Epithelial cell of proximal tubule (primary cell): ENCODE data around the gene ZSCAN18. TPM values are rescaled to one million over a fixed set of nuclear protein-coding genes. Genes with fewer than 3 reads are reported as not detected.

Source experiments
- DNase-seq: peaks from one replicate; pipeline ENCODE4 v3.0.0-alpha.2; 2011; ENCODE audit warnings: low read depth
- H3K4me3 ChIP-seq: 2 replicates; pipeline ENCODE4 v1.5.1; 2011; ENCODE audit warnings: low read depth, mild to moderate bottlenecking, low read length
- total RNA-seq: library from RNA; depleted of rRNA; stranded (reverse); fragments of >200 nt; gene quantifications from 2 replicates; pipeline ENCODE4 v1.2.3, GENCODE V29; 2015
- TF ChIP-seq, protein P1 (sequence below): conservative IDR thresholded peaks from 2 replicates; pipeline ENCODE4 v1.5.1; 2012; ENCODE audit warnings: low read depth, mild to moderate bottlenecking, low read length

ZSCAN18 gene
- total RNA-seq, 1 donor from 2014 or later: 40.1 TPM

DNA sequence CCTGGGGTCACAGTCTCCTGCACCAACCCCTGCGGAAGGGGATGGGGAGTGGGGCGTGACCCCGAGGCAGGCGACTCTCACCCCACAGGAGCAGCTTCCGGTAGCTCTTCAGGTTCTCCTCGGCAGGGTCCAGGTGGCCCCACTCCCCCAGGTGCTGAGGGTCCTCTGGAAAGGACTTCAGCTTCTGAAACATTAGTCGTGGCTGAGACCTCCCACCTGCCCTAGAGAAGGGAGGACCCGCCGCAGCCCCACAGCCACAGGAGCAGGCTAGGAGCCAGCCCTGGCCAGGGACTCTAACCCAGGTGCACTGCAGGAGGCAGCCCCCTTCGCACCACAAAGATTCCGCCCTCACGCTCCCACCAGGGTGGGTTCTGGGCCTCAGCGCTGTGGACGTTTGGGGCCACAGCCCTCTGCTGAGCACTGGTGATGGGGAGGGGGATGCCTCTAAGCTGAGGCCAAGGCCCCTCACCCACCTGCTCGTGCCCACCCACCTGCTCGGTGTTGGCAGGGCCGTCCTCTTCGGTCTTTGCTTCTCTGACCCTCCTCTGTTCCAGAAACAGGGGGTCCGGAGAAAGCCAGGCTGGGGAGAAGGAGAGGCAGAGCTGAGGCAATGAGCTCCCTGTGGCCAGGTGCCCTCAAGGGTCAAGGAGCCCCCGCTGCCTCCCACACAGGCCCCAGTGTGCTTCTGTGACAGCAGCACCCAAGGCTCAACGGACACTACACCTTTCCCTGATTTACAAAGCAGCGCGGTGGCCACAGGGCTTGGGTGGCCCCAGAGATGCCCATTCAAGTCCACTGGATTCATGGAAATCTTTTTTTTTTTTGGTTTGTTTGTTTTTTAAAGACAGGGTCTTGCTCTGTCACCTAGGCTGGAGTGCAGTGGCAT, 11.0 kb downstream of the ZSCAN18 start:
- TF ChIP-seq, protein P1, sequence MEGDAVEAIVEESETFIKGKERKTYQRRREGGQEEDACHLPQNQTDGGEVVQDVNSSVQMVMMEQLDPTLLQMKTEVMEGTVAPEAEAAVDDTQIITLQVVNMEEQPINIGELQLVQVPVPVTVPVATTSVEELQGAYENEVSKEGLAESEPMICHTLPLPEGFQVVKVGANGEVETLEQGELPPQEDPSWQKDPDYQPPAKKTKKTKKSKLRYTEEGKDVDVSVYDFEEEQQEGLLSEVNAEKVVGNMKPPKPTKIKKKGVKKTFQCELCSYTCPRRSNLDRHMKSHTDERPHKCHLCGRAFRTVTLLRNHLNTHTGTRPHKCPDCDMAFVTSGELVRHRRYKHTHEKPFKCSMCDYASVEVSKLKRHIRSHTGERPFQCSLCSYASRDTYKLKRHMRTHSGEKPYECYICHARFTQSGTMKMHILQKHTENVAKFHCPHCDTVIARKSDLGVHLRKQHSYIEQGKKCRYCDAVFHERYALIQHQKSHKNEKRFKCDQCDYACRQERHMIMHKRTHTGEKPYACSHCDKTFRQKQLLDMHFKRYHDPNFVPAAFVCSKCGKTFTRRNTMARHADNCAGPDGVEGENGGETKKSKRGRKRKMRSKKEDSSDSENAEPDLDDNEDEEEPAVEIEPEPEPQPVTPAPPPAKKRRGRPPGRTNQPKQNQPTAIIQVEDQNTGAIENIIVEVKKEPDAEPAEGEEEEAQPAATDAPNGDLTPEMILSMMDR: no peak
- no peak for DNase-seq
- no peak overlapping the region for H3K4me3 ChIP-seq

DNA sequence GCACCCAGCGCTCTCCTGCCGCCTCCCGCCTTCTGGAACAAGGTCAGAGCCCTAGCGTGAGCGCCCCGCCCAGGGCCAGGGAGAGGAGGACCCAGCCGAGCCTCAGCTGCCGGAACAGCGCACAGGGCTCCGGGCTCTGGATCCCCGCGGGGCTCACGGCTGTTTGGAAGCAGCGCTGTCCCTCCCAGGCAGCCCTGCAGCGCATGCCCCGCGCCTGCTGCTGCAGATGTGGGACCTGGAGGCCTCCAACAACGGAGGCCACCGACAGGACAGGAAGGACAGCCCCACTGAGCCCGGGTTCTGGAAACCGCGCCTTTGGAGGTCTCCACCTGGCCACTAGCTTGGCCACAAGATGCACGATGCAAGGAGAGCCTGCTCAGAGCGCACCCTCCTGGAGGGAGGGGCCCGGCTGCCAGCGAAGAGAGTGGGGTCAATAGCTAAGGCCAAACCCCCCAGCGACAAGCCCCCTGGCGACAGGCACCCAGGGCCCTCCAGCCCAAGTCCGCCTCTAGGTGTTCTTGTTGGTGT, 12.6 kb downstream of the ZSCAN18 start:
- TF ChIP-seq, protein P1: no peak
- no peak for DNase-seq
- H3K4me3 ChIP-seq: no peak overlapping the region

DNA sequence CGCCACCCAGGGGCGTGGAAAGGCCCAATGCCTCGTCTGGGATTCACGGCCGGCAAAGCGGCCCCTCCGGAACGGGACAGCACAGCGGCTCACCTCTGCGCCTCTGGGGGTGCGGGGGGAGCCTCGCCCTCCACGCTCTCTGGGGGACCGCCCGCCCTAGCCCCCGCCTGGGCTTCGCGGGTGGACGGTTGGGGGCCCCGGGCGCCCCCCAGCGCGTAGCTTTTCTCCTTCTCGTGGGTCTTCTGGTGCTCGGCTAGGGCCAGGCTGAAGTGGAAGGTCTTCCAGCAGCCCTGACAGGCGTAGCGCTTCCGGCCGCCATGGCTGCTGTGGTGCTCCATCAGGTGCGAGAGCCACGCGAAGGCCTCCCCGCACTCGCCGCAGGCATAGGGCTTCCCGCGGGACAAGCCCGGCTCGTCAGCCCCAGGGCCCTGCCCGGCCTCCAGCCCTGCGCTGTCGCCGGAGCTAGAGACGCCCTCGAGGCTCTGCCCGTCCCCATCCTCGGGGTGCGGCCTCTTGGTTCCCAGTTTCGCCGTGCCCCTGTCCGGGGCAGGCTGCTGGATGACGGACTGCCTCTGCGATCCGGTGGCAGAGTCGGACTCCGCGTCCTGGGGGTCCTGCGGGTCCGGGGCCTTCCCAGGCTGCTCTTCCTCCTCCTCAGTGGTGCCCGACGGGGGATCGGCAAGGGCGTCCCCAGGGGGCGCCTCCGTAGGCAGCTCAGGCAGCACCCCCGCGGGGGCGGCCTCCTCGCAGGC, 13.3 kb downstream of the ZSCAN18 start:
- TF ChIP-seq, protein P1: no peak
- no peak overlapping the region for H3K4me3 ChIP-seq
- DNase-seq: no peak

DNA sequence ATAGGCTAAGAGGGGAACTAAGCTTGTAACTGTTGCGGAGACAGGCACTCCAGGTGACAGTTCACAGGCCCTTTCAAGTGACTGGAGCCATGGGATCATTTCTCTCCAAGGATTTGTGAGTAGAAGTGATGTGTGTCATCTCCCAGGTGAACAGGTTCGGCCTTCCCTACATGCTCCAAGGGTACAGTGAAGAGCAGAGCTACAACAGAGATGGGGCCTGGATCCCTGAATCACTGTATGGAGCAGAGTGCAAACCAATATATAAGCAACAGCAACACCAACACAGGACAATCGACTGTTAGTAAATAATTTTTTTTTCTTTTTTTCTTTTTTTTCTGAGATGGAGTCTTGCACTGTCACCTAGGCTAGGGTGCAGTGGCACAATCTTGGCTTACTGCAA, 15.0 kb downstream of the ZSCAN18 start:
- H3K4me3 ChIP-seq: no peak overlapping the region
- no peak for DNase-seq
- TF ChIP-seq, protein P1: no peak

DNA sequence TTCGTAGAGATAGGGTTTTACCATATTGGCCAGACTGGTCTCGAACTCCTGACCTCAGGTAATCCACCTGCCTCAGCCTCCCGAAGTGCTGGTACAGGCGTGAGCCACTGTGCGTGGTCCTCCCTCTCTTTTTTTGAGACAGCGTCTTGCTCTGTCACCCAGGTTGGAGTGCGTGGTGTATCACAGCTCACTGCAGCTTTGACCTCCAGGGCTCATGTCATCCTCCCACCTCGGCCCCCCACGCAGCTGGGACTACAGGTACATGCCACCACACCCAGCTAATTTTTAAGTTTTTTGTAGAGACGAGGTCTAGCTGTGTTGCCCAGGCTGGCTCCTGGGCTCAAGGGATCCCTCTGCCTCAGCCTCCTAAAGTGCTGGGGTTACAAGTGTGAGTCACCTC, 18.2 kb downstream of the ZSCAN18 start:
- TF ChIP-seq, protein P1: no peak
- no peak overlapping the region for H3K4me3 ChIP-seq
- no peak for DNase-seq

DNA sequence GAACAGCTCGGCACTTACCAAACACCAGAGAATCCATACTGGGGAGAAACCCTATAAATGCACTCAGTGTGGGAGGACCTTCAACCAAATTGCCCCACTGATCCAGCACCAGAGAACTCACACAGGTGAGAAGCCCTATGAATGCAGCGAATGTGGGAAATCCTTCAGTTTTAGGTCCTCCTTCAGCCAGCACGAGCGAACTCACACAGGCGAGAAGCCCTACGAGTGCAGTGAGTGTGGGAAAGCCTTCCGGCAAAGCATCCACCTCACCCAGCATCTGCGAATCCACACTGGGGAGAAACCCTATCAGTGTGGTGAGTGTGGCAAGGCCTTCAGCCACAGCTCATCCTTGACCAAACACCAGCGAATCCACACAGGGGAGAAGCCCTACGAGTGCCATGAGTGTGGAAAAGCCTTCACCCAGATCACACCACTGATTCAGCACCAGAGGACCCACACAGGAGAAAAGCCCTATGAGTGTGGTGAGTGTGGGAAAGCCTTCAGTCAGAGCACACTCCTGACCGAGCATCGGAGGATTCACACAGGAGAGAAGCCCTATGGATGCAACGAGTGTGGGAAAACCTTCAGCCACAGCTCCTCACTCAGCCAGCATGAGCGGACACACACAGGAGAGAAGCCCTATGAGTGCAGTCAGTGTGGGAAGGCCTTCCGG, 30.7 kb downstream of the ZSCAN18 start:
- H3K4me3 ChIP-seq: no peak overlapping the region
- TF ChIP-seq, protein P1: no peak
- DNase-seq: no peak
